Measurements from ENCODE around the gene SLC39A12. TPM values are rescaled to one million over a fixed set of nuclear protein-coding genes. Genes with fewer than 3 reads are reported as not detected.

SLC39A12 gene
- total and polyA plus RNA-seq, 2 of the 4 experiments (the other 2 are of a cell fraction), result not detected

DNA sequence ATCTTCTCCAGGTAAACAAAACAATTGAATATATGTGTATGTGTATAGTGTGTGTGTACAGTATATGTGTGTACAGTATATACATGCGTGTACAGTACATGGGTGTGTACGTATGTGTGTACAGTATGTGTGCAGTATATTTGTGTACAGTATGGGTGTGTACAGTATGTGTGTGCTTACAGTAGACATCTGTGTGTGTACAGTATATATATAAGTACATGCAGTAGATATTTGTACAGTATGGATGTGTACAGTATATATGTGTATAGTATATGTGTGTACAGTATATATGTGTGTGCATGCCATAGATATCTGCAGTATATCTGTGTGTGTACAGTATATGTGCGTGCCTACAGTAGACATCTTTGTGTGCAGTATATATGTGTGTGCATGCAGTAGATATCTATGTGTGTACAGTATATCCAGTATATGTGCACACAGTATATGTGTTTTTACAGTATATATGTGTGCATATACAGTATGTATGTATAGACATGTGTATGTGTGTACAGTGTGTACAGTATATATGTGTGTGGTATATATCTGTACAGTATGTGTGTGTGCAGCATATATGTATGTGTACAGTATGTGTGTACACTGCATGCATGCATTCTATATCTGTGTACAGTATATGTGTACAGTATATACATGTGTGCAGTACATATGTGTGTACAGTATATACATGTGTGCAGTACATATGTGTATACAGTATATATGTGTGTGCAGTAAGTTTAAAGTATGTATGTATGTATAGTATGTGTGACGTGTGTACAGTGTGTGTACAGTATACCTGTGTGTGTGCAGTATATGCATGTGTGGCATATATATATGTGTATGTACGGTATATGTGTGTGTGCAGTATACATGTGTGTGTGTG, 37.3 kb upstream of the SLC39A12 start:
- no peak overlapping the region for H2AK9ac ChIP-seq (replicated peaks; ENCODE audit: low read depth, low read length, poor library complexity)
- WGBS, 2 experiments (ENCODE audit: extremely low coverage in 2 of 2, insufficient read length in 1 of 2), result 74% methylated on average over 5 of the region's 5 CpGs; no CpG with 5 or more reads in 1 of the 2 experiments
- no peak overlapping the region for H2AK5ac ChIP-seq (ENCODE audit: low read depth, low read length)
- no peaks in the 10 kb centered on the region for H3K36me3 ChIP-seq (ENCODE audit: control insufficient read depth, insufficient read depth, low read length)
- no peak overlapping the region for H3K4ac ChIP-seq (ENCODE audit: low read depth, low read length)
- H3K4me2 ChIP-seq (ENCODE audit: low read depth, low read length), result no peak overlapping the region
- POLR2A ChIA-PET (ENCODE audit: unreplicated experiment), result no interaction called here
- no peaks in the 10 kb centered on the region for H3K9me1 ChIP-seq (ENCODE audit: insufficient read depth, low read length)
- H3K9me3 ChIP-seq (ENCODE audit: control insufficient read depth, insufficient read depth, low read length), result no peaks in the 10 kb centered on the region
- H3K56ac ChIP-seq (ENCODE audit: extremely low read depth, insufficient read depth, low read length), result no peak overlapping the region; the same call in 1 of the 2 replicates
- H4K8ac ChIP-seq (ENCODE audit: low read depth in 2 of 2, low read length in 2 of 2), result no peak overlapping the region
- H4K5ac ChIP-seq (ENCODE audit: low read depth, low read length), result no peak overlapping the region
- H3K14ac ChIP-seq (replicated peaks; ENCODE audit: low read depth, low read length), result no peak overlapping the region
- no TSS peak for BruUV-seq (replicated peaks)
- H3K27me3 ChIP-seq (ENCODE audit: control insufficient read depth, insufficient read depth, low read length), result no peaks in the 10 kb centered on the region
- intact Hi-C loops (cut with micrococcal nuclease), result no loop called here
- H3K4me3 ChIP-seq (ENCODE audit: insufficient read depth, low read depth, low read length), result no peak overlapping the region
- H3K9ac ChIP-seq (ENCODE audit: low read depth, low read length), result no peak overlapping the region
- no peak overlapping the region for H2BK120ac ChIP-seq (ENCODE audit: low read depth, low read length)
- in situ Hi-C loops (cut with MboI; ENCODE audit: low sequenced_read_pairs), result no loop called here
- no peak overlapping the region for H3K23ac ChIP-seq (ENCODE audit: low read depth, low read length)
- CTCF ChIA-PET, result interaction anchor here (0.6 kb wide), 1 partner anchor 19 kb away, joined by 6 read pairs; no protein-coding TSS in a partner anchor
- no peaks in the 10 kb centered on the region for H4K20me1 ChIP-seq (ENCODE audit: insufficient read depth, low read length)
- no peak overlapping the region for H3K27ac ChIP-seq (ENCODE audit: insufficient read depth, low read length)
- no peak overlapping the region for H2BK20ac ChIP-seq (ENCODE audit: low read depth, low read length)
- H3K79me1 ChIP-seq (ENCODE audit: low read depth in 1 of 2, low read length in 2 of 2), result no peaks in the 10 kb centered on the region
- no peak overlapping the region for H3K18ac ChIP-seq (ENCODE audit: low read depth, low read length)
- H4K91ac ChIP-seq (ENCODE audit: insufficient read depth, low read depth, low read length), result no peak overlapping the region
- TF ChIP-seq MAFK (IDR thresholded peaks at IDR 0.05; ENCODE audit: low read depth, low read length) (no peak), FOS (IDR thresholded peaks at IDR 0.05; ENCODE audit: low read depth, low read length) (no peak), SMC3 (IDR thresholded peaks at IDR 0.05; ENCODE audit: low read depth, low read length) (no peak), POLR2A (IDR thresholded peaks at IDR 0.05; ENCODE audit: low read depth, low read length) (no peak), RAD21 (IDR thresholded peaks at IDR 0.05; ENCODE audit: low read length) (no peak)
- dilution Hi-C loops (cut with HindIII; ENCODE audit: low sequenced_read_pairs, unreplicated experiment), result no loop called here
- no peaks in the 10 kb centered on the region for H3K4me1 ChIP-seq (ENCODE audit: control insufficient read depth, insufficient read depth, low read length)
- H2BK5ac ChIP-seq (ENCODE audit: low read depth, low read length, poor library complexity, severe bottlenecking), result no peak overlapping the region
- ATAC-seq (ENCODE audit: low read depth) (no peak), DNase-seq (no peak)
- H2AFZ ChIP-seq (replicated peaks; ENCODE audit: low read length, poor library complexity), result no peak overlapping the region
- no peak overlapping the region for H2BK15ac ChIP-seq (ENCODE audit: low read depth, low read length)
